Adrenal gland (tissue), 5 donors: ENCODE measurements around the gene HMX3.
"Not testable (repeated sequence)": the region's sequence is repeated elsewhere in the genome, so short reads cannot be mapped to it uniquely, and the experiment has no call there.

Experiments
- POLR2A ChIP-seq, 2 donors: fragments of 450-650 bp; IDR thresholded peaks; one replicate each; pipeline ENCODE4 v1.6.1; 2017; ENCODE audit warnings: antibody characterized with exemption in 2 of 2, mild to moderate bottlenecking in 2 of 2, moderate library complexity in 1 of 2
- TF ChIP-seq, protein P1 (sequence below), 6 experiments: fragments of 450-650 bp in 4 of 6; fragments of 200-600 bp in 2 of 6; sonication (generic) in 1 of 6; IDR thresholded peaks; 1 replicate in 5 of 6; 2 replicates in 1 of 6; pipeline versions ENCODE4 v1.5.1 to v1.8.0; 2016 to 2021; ENCODE audit warnings: antibody characterized with exemption in 6 of 6, mild to moderate bottlenecking in 2 of 6, moderate library complexity in 1 of 6
- donor health status: DM: no; HTN: no; CAD: no.

DNA sequence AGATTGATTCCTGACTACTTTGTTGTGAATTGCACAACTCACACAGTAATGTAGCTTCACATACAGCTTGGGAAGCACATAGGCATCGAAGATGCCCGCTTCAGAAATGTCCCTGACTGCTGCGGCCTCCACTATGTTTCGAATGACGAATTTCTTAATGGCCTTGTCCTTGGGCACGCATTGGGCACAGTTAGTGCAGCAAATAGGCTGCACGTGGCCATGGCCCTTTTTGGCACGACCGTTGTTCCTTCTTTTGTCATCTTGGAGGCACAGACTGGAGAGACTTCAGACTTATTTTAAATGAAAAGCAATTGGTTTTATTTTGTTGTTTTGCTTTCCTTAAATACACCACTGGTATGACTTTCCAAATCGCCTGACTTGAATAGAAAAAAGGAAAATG is 35.8 kb downstream of the HMX3 start:
- TF ChIP-seq, protein P1, sequence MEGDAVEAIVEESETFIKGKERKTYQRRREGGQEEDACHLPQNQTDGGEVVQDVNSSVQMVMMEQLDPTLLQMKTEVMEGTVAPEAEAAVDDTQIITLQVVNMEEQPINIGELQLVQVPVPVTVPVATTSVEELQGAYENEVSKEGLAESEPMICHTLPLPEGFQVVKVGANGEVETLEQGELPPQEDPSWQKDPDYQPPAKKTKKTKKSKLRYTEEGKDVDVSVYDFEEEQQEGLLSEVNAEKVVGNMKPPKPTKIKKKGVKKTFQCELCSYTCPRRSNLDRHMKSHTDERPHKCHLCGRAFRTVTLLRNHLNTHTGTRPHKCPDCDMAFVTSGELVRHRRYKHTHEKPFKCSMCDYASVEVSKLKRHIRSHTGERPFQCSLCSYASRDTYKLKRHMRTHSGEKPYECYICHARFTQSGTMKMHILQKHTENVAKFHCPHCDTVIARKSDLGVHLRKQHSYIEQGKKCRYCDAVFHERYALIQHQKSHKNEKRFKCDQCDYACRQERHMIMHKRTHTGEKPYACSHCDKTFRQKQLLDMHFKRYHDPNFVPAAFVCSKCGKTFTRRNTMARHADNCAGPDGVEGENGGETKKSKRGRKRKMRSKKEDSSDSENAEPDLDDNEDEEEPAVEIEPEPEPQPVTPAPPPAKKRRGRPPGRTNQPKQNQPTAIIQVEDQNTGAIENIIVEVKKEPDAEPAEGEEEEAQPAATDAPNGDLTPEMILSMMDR (IDR thresholded peaks at IDR 0.05): not testable (repeated sequence)
- TF ChIP-seq POLR2A (IDR thresholded peaks at IDR 0.05): not testable (repeated sequence)
